ENCODE measurements around the gene CACNA2D3.
"Not testable (repeated sequence)": the region's sequence is repeated elsewhere in the genome, so short reads cannot be mapped to it uniquely, and the experiment has no call there.

The CACNA2D3 gene

DNA sequence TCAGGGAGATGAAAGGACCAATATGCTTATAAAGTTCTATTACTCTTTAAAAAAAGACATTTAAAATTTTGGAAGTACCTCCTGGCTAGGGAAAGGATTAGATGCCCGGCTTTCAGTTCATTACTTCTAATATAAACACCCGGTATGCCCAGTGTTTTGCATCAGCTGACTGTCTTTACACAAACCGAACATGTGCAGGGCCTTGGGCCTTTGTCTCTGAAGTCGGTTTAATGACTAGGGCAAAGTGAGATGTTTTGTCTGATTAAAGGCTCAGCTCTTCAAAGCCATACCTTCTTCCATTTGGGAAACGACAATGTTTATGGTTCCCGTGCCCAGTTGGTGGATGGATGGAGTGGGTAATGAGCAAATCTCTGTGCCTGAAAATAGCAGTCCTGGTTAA lies 984.8 kb downstream of the CACNA2D3 start:
- DNase-seq: no peak

DNA sequence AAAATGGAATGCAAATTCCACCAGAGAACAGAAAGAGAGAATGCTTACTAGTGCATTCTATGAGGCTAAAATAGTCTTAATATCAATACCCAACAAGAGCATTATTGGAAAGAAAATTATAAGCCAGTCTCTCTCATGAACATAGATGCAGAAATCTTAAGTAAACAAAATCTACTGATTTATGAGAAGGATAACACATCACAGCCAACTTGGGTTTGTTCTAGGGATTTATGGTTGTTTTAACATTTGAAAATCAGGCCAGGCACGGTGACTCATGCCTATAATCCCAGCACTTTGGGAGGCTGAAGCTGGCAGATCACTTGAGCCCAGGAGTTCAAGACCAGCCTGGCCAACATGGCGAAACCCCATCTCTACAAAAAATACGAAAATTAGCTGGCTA lies 989.6 kb downstream of the CACNA2D3 start:
- DNase-seq: not testable (repeated sequence)

DNA sequence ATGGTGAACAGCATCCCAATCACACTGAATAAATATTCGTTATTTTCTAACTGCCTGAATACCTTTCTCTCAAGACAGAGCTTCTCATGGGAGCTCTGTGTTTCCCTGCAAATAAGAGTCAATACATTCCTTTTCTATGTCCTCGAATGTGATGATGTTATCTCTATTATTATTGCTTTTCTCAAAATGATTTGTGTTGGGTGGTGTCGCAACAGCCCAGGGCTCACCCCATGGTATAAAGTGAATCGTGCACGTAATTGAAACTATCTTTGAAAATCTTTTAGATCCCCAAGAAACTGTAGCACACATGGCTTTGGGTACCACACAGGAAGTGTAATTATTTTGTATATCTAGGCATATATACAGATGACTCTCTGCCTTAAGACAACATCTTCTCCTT lies 996.1 kb downstream of the CACNA2D3 start:
- DNase-seq: no peak

DNA sequence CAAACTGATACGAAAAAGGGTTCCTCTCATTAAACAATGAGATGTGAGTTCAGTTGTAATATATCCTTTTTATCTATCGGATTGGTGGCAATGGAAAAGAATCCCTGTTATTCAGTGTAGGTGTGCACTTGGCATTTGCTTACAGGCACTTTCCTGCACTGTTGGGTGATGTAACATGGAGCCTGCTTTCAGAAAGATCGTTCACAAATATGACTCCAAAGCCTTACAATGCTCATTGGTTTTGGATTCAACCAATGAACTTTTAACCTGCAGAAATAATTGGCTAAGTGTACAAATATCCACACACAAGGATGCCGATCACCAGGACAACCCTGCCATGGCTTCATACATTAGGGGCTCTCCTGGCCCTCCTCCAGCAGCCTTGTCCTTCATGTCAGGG lies 996.9 kb downstream of the CACNA2D3 start:
- no peak for DNase-seq

DNA sequence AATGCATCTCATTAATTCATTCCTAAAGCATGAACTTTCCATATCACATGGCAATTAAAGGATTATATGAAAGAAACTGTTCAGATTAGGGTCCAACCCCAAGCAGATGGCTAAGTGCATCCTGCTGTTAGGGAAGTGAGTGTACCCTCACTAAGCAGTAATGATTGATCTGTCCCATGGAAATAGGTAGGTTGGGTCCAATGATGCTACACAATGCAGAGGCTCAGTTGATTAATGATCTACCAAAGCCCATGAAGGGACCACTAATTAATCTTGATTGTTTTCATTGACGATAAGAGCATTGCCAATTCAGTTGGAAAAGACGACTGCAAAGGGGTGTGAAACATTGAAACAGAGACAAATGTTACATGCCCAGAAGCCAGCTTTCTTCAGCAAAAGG lies 1000.0 kb downstream of the CACNA2D3 start:
- DNase-seq: no peak

Measured in fibroblast of skin of back (primary cell).